ENCODE results near the gene ATAD3B.

The ATAD3B gene

DNA sequence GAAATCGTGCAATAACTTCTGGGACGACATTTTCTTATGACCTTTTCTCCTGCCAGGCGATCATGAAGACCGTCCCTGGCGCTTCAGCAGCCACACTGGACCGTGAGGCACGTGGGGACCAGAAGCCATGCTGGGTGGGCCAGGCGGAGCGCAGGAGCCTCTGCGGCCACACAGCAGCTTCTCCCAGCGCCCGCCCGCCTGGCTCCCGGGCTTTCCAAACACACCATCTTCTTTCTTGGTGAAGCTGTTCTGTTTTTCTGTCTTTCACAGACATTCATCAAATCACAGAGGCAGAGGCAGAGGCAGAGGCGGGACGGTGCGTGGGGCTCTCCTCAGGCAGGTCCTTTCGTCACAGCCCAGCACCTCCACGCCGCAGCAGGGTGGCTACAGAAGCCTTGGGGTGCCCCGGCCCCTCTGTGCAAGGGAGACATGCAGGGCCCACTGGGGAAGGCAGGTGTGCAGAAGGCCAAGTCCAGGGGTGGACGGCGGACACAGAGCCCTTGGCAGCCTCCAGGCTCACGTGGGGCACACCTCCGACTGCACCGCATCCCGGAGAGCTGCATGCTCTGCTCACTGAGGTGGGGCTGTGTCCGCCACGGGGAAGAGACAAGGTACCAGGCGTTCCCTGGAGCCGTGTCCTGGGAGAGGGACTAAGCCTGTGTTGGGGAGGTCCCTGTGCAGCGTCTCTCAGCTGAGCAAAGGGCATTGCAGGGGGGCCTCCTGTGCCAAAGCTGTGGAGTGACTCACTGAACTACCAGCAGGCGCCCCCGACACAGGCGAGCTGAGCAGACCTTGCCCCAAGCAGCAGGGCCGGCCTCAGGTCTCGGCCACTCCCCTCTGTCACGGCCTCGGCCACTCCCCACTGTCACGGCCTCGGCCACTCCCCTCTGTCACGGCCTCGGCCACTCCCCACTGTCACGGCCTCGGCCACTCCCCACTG, 71.5 kb downstream of the ATAD3B start:
- POLR2A ChIA-PET: no interaction called here
- no peak for DNase-seq (ENCODE audit: extremely low spot score)
- CTCF ChIA-PET: no interaction called here
- TF ChIP-seq BHLHE40 (IDR thresholded peaks at IDR 0.05; ENCODE audit: borderline replicate concordance): no peak
- TF ChIP-seq TARDBP (IDR thresholded peaks at IDR 0.05): no peak
- TF ChIP-seq NFRKB (IDR thresholded peaks at IDR 0.05): no peak
- no peak for TF ChIP-seq SP1 (IDR thresholded peaks at IDR 0.05)
- TF ChIP-seq CTBP1 (IDR thresholded peaks at IDR 0.05; ENCODE audit: borderline replicate concordance): no peak
- no peak for TF ChIP-seq ZNF384 (IDR thresholded peaks at IDR 0.05)
- TF ChIP-seq L3MBTL2 (conservative IDR thresholded peaks at IDR 0.05): no peak
- no peak for TF ChIP-seq FOXK2 (IDR thresholded peaks at IDR 0.05)
- TF ChIP-seq, protein P1, sequence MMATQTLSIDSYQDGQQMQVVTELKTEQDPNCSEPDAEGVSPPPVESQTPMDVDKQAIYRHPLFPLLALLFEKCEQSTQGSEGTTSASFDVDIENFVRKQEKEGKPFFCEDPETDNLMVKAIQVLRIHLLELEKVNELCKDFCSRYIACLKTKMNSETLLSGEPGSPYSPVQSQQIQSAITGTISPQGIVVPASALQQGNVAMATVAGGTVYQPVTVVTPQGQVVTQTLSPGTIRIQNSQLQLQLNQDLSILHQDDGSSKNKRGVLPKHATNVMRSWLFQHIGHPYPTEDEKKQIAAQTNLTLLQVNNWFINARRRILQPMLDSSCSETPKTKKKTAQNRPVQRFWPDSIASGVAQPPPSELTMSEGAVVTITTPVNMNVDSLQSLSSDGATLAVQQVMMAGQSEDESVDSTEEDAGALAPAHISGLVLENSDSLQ (IDR thresholded peaks at IDR 0.05): no peak
- TF ChIP-seq ELF4 (IDR thresholded peaks at IDR 0.05): no peak
- no peak for TF ChIP-seq ARNT (IDR thresholded peaks at IDR 0.05)
- TF ChIP-seq FOXM1 (IDR thresholded peaks at IDR 0.05; ENCODE audit: borderline replicate concordance): no peak
- no peak for TF ChIP-seq LEF1 (IDR thresholded peaks at IDR 0.05; ENCODE audit: borderline replicate concordance)
- no peak for TF ChIP-seq HDGF (IDR thresholded peaks at IDR 0.05; ENCODE audit: borderline replicate concordance)
- no peak for TF ChIP-seq SUZ12 (IDR thresholded peaks at IDR 0.05)
- TF ChIP-seq FOXA1 (IDR thresholded peaks at IDR 0.05): no peak

DNA sequence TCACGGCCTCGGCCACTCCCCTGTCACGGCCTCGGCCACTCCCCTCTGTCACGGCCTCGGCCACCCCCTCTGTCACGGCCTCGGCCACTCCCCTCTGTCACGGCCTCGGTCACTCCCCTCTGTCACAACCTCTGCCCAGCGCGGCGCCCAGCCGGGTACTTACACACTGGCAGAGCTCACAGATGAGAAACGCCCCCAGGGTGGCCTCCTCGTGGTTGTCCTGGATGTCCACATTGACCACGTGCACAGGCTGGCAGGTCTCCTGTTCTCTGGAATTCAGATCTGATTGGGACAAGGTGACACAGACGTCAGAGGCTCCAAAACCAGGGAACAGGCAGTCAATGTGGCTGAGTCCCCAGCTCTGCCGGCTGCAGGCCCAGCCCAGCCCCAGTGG, 72.1 kb downstream of the ATAD3B start:
- TF ChIP-seq ARNT (IDR thresholded peaks at IDR 0.05): no peak
- no peak for TF ChIP-seq L3MBTL2 (conservative IDR thresholded peaks at IDR 0.05)
- no peak for TF ChIP-seq CTBP1 (IDR thresholded peaks at IDR 0.05; ENCODE audit: borderline replicate concordance)
- no peak for TF ChIP-seq SUZ12 (IDR thresholded peaks at IDR 0.05)
- TF ChIP-seq FOXK2 (IDR thresholded peaks at IDR 0.05): no peak
- TF ChIP-seq ELF4 (IDR thresholded peaks at IDR 0.05): no peak
- no peak for TF ChIP-seq NFRKB (IDR thresholded peaks at IDR 0.05)
- no peak for TF ChIP-seq FOXA1 (IDR thresholded peaks at IDR 0.05)
- no peak for TF ChIP-seq FOXM1 (IDR thresholded peaks at IDR 0.05; ENCODE audit: borderline replicate concordance)
- no peak for TF ChIP-seq SP1 (IDR thresholded peaks at IDR 0.05)
- TF ChIP-seq, protein P1 (IDR thresholded peaks at IDR 0.05): no peak
- no peak for TF ChIP-seq HDGF (IDR thresholded peaks at IDR 0.05; ENCODE audit: borderline replicate concordance)
- TF ChIP-seq TARDBP (IDR thresholded peaks at IDR 0.05): no peak
- CTCF ChIA-PET: no interaction called here
- no peak for DNase-seq (ENCODE audit: extremely low spot score)
- POLR2A ChIA-PET: no interaction called here

DNA sequence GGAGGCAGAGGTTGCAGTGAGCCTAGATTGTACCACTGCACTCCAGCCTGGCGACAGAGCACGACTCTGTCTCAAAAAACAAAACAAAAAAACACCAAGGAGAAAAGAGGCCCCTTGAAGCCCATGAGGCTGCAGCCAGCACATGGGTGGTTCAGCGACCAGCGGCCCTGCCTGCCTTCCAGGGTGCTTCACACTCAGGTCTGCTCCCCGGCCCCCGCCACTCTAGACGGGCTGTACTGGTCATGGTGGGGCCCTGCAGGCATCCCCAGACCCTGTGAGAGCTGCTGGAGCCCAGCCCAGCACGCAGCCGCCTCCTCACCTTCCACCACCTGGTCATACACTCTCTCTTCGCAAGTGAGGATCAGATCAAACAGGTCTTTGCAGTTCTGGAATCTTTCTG, 73.0 kb downstream of the ATAD3B start:
- POLR2A ChIA-PET: no interaction called here
- TF ChIP-seq, protein P1 (IDR thresholded peaks at IDR 0.05): no peak
- TF ChIP-seq SUZ12 (IDR thresholded peaks at IDR 0.05) (no peak), ZNF384 (IDR thresholded peaks at IDR 0.05) (no peak), BHLHE40 (IDR thresholded peaks at IDR 0.05; ENCODE audit: borderline replicate concordance) (no peak), FOXA1 (IDR thresholded peaks at IDR 0.05) (no peak), L3MBTL2 (conservative IDR thresholded peaks at IDR 0.05) (no peak), TARDBP (IDR thresholded peaks at IDR 0.05) (no peak), LEF1 (IDR thresholded peaks at IDR 0.05; ENCODE audit: borderline replicate concordance) (no peak), FOXK2 (IDR thresholded peaks at IDR 0.05) (no peak), SP1 (IDR thresholded peaks at IDR 0.05) (no peak), FOXM1 (IDR thresholded peaks at IDR 0.05; ENCODE audit: borderline replicate concordance) (no peak), ELF4 (IDR thresholded peaks at IDR 0.05) (no peak), ARNT (IDR thresholded peaks at IDR 0.05) (no peak), HDGF (IDR thresholded peaks at IDR 0.05; ENCODE audit: borderline replicate concordance) (no peak), CTBP1 (IDR thresholded peaks at IDR 0.05; ENCODE audit: borderline replicate concordance) (no peak), NFRKB (IDR thresholded peaks at IDR 0.05) (no peak)
- DNase-seq (ENCODE audit: extremely low spot score): no peak
- CTCF ChIA-PET: no interaction called here
